Peyer's patch (tissue), 4 donors: ENCODE measurements around the gene AKNA.
A peak's percentile ranks its signal among the peaks of the same experiment; 100 is the strongest.

ENCODE experiments used
- CTCF ChIP-seq, 6 experiments: fragments of 450-650 bp in 4 of 6; fragments of 200-600 bp in 2 of 6; sonication (generic) in 1 of 6; IDR thresholded peaks; one replicate each; pipeline ENCODE4 v1.5.1; 2017 to 2019; ENCODE audit warnings: antibody characterized with exemption in 6 of 6, mild to moderate bottlenecking in 3 of 6, moderate library complexity in 1 of 6
- POLR2A ChIP-seq, 2 donors: fragments of 450-650 bp; IDR thresholded peaks; one replicate each; pipeline ENCODE4 v1.5.1; 2017; ENCODE audit warnings: antibody characterized with exemption in 2 of 2, mild to moderate bottlenecking in 2 of 2, moderate library complexity in 2 of 2

DNA sequence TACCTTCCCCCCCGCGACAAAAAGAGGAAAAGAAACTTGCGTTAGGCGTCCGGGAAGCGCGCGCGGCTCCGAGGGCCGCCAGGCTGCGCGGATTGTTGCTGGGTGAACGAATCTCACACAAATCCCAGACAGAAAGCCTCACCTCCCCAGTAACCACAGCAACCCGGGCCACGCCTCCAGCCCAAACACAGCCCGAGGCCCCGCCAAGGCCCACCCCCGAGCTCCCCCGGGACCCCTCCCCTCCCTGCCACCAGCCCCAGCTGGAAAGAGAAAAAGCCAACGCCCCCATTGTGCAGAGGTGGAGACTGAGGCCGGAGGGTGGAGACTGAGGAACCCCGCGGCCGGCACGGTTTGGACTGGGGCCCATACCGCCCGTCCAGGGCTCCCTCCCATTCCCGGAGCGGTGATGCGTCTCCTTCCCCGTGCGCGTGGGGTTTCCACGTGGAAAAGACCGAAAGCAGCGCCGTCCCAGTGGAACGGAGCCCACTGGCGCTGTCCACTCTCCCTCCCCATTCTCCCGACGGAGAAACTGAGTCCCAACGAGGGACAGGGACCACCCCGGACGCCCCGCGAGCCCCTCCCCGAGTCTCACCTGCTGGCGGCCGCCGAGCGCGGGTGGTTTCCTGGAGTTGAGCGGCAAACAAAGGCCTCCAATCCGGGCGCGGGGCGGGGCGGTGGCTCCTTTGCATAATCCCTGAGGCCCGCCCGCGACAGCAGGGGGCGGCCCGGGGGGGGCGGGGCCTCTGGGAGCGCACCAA lies 10.2 kb upstream of the AKNA start:
- TF ChIP-seq CTCF (IDR thresholded peaks at IDR 0.05) (peak in 2 of 6 experiments; percentile 26 to 27), POLR2A (IDR thresholded peaks at IDR 0.05) (peak; percentile 78 to 86)
